ENCODE data around the gene ARMC3.

DNA sequence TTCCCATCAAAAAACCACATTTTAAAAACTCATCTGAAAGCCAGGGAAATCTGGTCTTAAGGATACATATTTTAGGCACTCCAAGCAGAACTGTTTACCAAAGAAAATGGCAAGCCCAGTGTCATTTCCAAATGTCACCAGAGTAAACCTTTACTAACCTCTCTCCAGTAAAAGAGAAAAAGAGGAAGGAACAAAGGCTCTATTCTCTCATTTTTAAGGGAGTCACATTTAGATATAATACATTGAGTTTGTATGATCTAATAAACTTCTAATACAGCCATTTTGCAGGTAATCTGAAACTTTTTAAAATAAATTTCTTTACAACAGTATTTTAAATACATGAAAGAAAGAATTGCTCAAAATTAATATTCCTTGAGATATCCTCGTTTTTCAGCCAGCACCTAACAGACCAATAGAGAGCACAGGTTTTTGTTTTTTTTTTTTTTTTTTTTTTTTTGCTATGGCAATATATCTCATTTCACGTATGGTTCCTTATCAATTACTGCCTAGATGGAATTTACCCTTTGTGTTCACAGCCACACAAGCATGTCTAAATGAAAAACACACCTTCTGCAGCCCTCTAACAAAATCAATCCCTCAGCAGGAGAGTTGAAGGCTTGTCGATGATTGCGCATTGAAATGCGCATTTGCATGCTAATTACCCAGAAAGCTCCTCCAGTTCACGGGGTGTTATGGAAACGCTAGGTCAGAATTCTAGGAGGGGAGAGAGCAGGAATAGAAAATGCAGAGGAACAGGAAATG, 127.8 kb downstream of the ARMC3 start:
- TF ChIP-seq PRDM15 (CRISPR knock-in tag; IDR thresholded peaks at IDR 0.05) (no peak), ZNF416 (CRISPR knock-in tag; IDR thresholded peaks at IDR 0.05) (no peak), NFYB (CRISPR knock-in tag; conservative IDR thresholded peaks at IDR 0.05; ENCODE audit: low read depth) (no peak)
- TF ChIP-seq, protein P1, sequence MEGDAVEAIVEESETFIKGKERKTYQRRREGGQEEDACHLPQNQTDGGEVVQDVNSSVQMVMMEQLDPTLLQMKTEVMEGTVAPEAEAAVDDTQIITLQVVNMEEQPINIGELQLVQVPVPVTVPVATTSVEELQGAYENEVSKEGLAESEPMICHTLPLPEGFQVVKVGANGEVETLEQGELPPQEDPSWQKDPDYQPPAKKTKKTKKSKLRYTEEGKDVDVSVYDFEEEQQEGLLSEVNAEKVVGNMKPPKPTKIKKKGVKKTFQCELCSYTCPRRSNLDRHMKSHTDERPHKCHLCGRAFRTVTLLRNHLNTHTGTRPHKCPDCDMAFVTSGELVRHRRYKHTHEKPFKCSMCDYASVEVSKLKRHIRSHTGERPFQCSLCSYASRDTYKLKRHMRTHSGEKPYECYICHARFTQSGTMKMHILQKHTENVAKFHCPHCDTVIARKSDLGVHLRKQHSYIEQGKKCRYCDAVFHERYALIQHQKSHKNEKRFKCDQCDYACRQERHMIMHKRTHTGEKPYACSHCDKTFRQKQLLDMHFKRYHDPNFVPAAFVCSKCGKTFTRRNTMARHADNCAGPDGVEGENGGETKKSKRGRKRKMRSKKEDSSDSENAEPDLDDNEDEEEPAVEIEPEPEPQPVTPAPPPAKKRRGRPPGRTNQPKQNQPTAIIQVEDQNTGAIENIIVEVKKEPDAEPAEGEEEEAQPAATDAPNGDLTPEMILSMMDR (IDR thresholded peaks at IDR 0.05) = no peak
